Lower leg skin (tissue), 3 donors: ENCODE measurements around the gene NSL1.

Experiments
- CTCF ChIP-seq, 3 donors: fragments of 450-650 bp; IDR thresholded peaks; one replicate each; pipeline ENCODE4 v1.5.1; 2016; ENCODE audit warnings: antibody characterized with exemption in 3 of 3, mild to moderate bottlenecking in 3 of 3, moderate library complexity in 2 of 3
- POLR2A ChIP-seq, 2 donors: fragments of 450-650 bp; IDR thresholded peaks; one replicate each; pipeline ENCODE4 v1.6.1; 2016 to 2017; ENCODE audit warnings: antibody characterized with exemption in 2 of 2, mild to moderate bottlenecking in 1 of 2, moderate library complexity in 1 of 2

GRCh38 chr1:212738330-212738729, 53.2 kb downstream of the NSL1 start:
- TF ChIP-seq CTCF (IDR thresholded peaks at IDR 0.05): no peak
- no peak for TF ChIP-seq POLR2A (IDR thresholded peaks at IDR 0.05)
